ENCODE results near the gene DSTN.

The DSTN gene

GRCh38 chr20:17614812-17615644 lies 45.2 kb downstream of the DSTN start:
- no peak overlapping the region for H3K4me3 ChIP-seq (ENCODE audit: low read depth, low read length)
- TF ChIP-seq CTCF (IDR thresholded peaks at IDR 0.05; ENCODE audit: borderline replicate concordance, insufficient read depth, low read depth, low read length), result no peak

GRCh38 chr20:17615645-17616479 lies 46.0 kb downstream of the DSTN start:
- no peak for TF ChIP-seq CTCF (IDR thresholded peaks at IDR 0.05; ENCODE audit: borderline replicate concordance, insufficient read depth, low read depth, low read length)

GRCh38 chr20:17616480-17617211 lies 46.8 kb downstream of the DSTN start:
- no peak overlapping the region for H3K4me3 ChIP-seq (ENCODE audit: low read depth, low read length)
- no peak for TF ChIP-seq CTCF (IDR thresholded peaks at IDR 0.05; ENCODE audit: borderline replicate concordance, insufficient read depth, low read depth, low read length)

More at GRCh38 chr20:17615645-17616479, 46.0 kb downstream of the DSTN start:
- H3K4me3 ChIP-seq (ENCODE audit: low read depth, low read length), result no peak overlapping the region

GRCh38 chr20:17617212-17617867 lies 47.5 kb downstream of the DSTN start:
- H3K4me3 ChIP-seq (ENCODE audit: low read depth, low read length), result no peak overlapping the region
- peak; percentile 62 for TF ChIP-seq CTCF (IDR thresholded peaks at IDR 0.05; ENCODE audit: borderline replicate concordance, insufficient read depth, low read depth, low read length)

- no peak overlapping the region for H3K4me3 ChIP-seq (ENCODE audit: low read depth, low read length)
- no peak for TF ChIP-seq CTCF (IDR thresholded peaks at IDR 0.05; ENCODE audit: borderline replicate concordance, insufficient read depth, low read depth, low read length)
Observed at GRCh38 chr20:17617868-17618672, 48.2 kb downstream of the DSTN start.

- TF ChIP-seq CTCF (IDR thresholded peaks at IDR 0.05; ENCODE audit: borderline replicate concordance, insufficient read depth, low read depth, low read length), result no peak
- no peak overlapping the region for H3K4me3 ChIP-seq (ENCODE audit: low read depth, low read length)
Observed at GRCh38 chr20:17618673-17619013, 48.8 kb downstream of the DSTN start.

Data from GM12875 (cell line).